NCI-H146 (cell line): Measurements from ENCODE around the gene KRT17.

Experiments used
- DNase-seq: peaks from one replicate; lab custom pipeline; 2025; lab: John Stamatoyannopoulos, UW

Gene KRT17

GRCh38 chr17:41571561-41572434 lies 52.6 kb downstream of the KRT17 start, which contains the start of gene KRT9:
Gene KRT9 (minus strand): TSS chr17:41572059. CDS start chr17:41571992, 67 bp downstream.
- peak; percentile 73 for DNase-seq
